ENCODE data around the gene AFF1.

AFF1 gene

GRCh38 chr4:86961605-86962295 is 26.9 kb downstream of the AFF1 start:
- ChIA-PET CTCF (no interaction called here), POLR2A (interaction anchor here (0.7 to 1.5 kb wide), 3 partner anchors 27 to 170 kb away, joined by 5 to 7 read pairs (median 7); partner anchors contain the start of gene AFF1)
- DNase-seq (ENCODE audit: low read depth, low spot score), result peak; percentile 49
- TF ChIP-seq CTCF (IDR thresholded peaks at IDR 0.05; ENCODE audit: insufficient read depth, low read length, missing control alignments), result no peak
- no peak overlapping the region for H3K4me3 ChIP-seq (ENCODE audit: low read depth, low read length)

- no peak overlapping the region for H3K4me3 ChIP-seq (ENCODE audit: low read depth, low read length)
- no peak for DNase-seq (ENCODE audit: low read depth, low spot score)
- no peak for TF ChIP-seq CTCF (IDR thresholded peaks at IDR 0.05; ENCODE audit: insufficient read depth, low read length, missing control alignments)
- CTCF ChIA-PET, result interaction anchor here (0.6 to 0.7 kb wide), 2 partner anchors 41 to 48 kb away, joined by 3 to 5 read pairs; no protein-coding TSS in a partner anchor
- POLR2A ChIA-PET, result no interaction called here
These were observed 28.9 kb downstream of the AFF1 start for GRCh38 chr4:86963697-86964096.

- no peak for TF ChIP-seq CTCF (IDR thresholded peaks at IDR 0.05; ENCODE audit: insufficient read depth, low read length, missing control alignments)
- DNase-seq (ENCODE audit: low read depth, low spot score), result no peak
- ChIA-PET CTCF (no interaction called here), POLR2A (no interaction called here)
- H3K4me3 ChIP-seq (ENCODE audit: low read depth, low read length), result no peak overlapping the region
These were observed 30.5 kb downstream of the AFF1 start for GRCh38 chr4:86965019-86965976.

GRCh38 chr4:86967073-86967472 is 32.3 kb downstream of the AFF1 start:
- DNase-seq (ENCODE audit: low read depth, low spot score), result no peak
- ChIA-PET CTCF (no interaction called here), POLR2A (no interaction called here)
- no peak overlapping the region for H3K4me3 ChIP-seq (ENCODE audit: low read depth, low read length)
- TF ChIP-seq CTCF (IDR thresholded peaks at IDR 0.05; ENCODE audit: insufficient read depth, low read length, missing control alignments), result no peak

- no peak overlapping the region for H3K4me3 ChIP-seq (ENCODE audit: low read depth, low read length)
- no peak for DNase-seq (ENCODE audit: low read depth, low spot score)
- ChIA-PET CTCF (no interaction called here), POLR2A (interaction anchor here (0.6 kb wide), 1 partner anchor 40 kb away, joined by 3 read pairs; no protein-coding TSS in a partner anchor)
- TF ChIP-seq CTCF (IDR thresholded peaks at IDR 0.05; ENCODE audit: insufficient read depth, low read length, missing control alignments), result no peak
These were observed 33.0 kb downstream of the AFF1 start for GRCh38 chr4:86967798-86968197.

GRCh38 chr4:86968547-86968946 is 33.7 kb downstream of the AFF1 start:
- no peak overlapping the region for H3K4me3 ChIP-seq (ENCODE audit: low read depth, low read length)
- ChIA-PET POLR2A (interaction anchor here (0.6 kb wide), 1 partner anchor 33 kb away, joined by 4 read pairs; no protein-coding TSS in a partner anchor), CTCF (no interaction called here)
- TF ChIP-seq CTCF (IDR thresholded peaks at IDR 0.05; ENCODE audit: insufficient read depth, low read length, missing control alignments), result no peak
- DNase-seq (ENCODE audit: low read depth, low spot score), result no peak
